GM12878 (cell line): ENCODE measurements around the gene AP1S1. TPM values are rescaled to one million over a fixed set of nuclear protein-coding genes. Genes with fewer than 3 reads are reported as not detected.

Experiments
- ATF7 ChIP-seq: fragments of 450-650 bp; IDR thresholded peaks from 2 replicates; pipeline ENCODE4 v1.6.1; 2016; ENCODE audit warnings: low read depth, mild to moderate bottlenecking
- BHLHE40 ChIP-seq, 2 experiments: fragments of 450-650 bp in 1 of 2; IDR thresholded peaks; 2 replicates each; pipeline ENCODE4 v1.6.1; 2011 to 2017; ENCODE audit warnings: low read depth in 2 of 2, borderline replicate concordance in 1 of 2, improper control_type of control experiment in 1 of 2, low read length in 1 of 2, mild to moderate bottlenecking in 1 of 2
- BRCA1 ChIP-seq: IDR thresholded peaks from 2 replicates; pipeline ENCODE4 v1.6.1; 2011; ENCODE audit warnings: low read depth, low read length, improper control_type of control experiment
- GABPA ChIP-seq: IDR thresholded peaks from 2 replicates; pipeline ENCODE4 v1.6.1; 2014; ENCODE audit warnings: antibody characterized with exemption, low read depth, mild to moderate bottlenecking, inconsistent platforms
- HDAC2 ChIP-seq: fragments of 200-600 bp; sonication (generic); IDR thresholded peaks from 2 replicates; pipeline ENCODE4 v1.6.1; 2017
- IKZF1 ChIP-seq: fragments of 450-650 bp; conservative IDR thresholded peaks from 2 replicates; pipeline ENCODE4 v1.6.1; 2017; ENCODE audit warnings: antibody characterized with exemption, mild to moderate bottlenecking
- IKZF2 ChIP-seq, 2 experiments: fragments of 450-650 bp; IDR thresholded peaks; 2 replicates each; pipeline ENCODE4 v1.6.1; 2017; ENCODE audit warnings: mild to moderate bottlenecking in 2 of 2, moderate library complexity in 2 of 2
- LARP7 ChIP-seq: fragments of 450-650 bp; IDR thresholded peaks from 2 replicates; pipeline ENCODE4 v1.6.1; 2017; ENCODE audit warnings: mild to moderate bottlenecking
- MTA2 ChIP-seq: fragments of 450-650 bp; IDR thresholded peaks from 2 replicates; pipeline ENCODE4 v1.6.1; 2016; ENCODE audit warnings: low read depth, mild to moderate bottlenecking, moderate library complexity
- NFIC ChIP-seq: IDR thresholded peaks from 2 replicates; pipeline ENCODE4 v1.6.1; 2012; ENCODE audit warnings: low read depth, mild to moderate bottlenecking, inconsistent platforms, low read length, moderate library complexity
- PAX5 ChIP-seq: IDR thresholded peaks from 2 replicates; pipeline ENCODE4 v1.6.1; 2011; ENCODE audit warnings: low read depth, low read length, borderline replicate concordance
- POLR2A ChIP-seq: IDR thresholded peaks from 2 replicates; pipeline ENCODE4 v1.6.1; 2011; ENCODE audit warnings: low read depth, mild to moderate bottlenecking, low read length
- RELA ChIP-seq: fragments of 450-650 bp; IDR thresholded peaks from 2 replicates; pipeline ENCODE4 v1.8.0; 2014; ENCODE audit warnings: borderline replicate concordance; ENCODE audit not compliant: partially characterized antibody
- SIN3A ChIP-seq: IDR thresholded peaks from 2 replicates; pipeline ENCODE4 v1.6.1; 2012; ENCODE audit warnings: low read depth, low read length, improper control_type of control experiment
- SMC3 ChIP-seq: IDR thresholded peaks from 2 replicates; pipeline ENCODE4 v1.6.1; 2011; ENCODE audit warnings: low read length, improper control_type of control experiment, borderline replicate concordance
- TBL1XR1 ChIP-seq: IDR thresholded peaks from 2 replicates; pipeline ENCODE4 v1.6.1; 2012; ENCODE audit warnings: low read depth, low read length, improper control_type of control experiment
- TCF3 ChIP-seq: IDR thresholded peaks from 2 replicates; pipeline ENCODE4 v1.6.1; 2012; ENCODE audit warnings: low read depth, mild to moderate bottlenecking, low read length, borderline replicate concordance; ENCODE audit not compliant: insufficient read depth
- TCF7 ChIP-seq: IDR thresholded peaks from 2 replicates; pipeline ENCODE4 v1.6.1; 2014; ENCODE audit warnings: antibody characterized with exemption, borderline replicate concordance
- WRNIP1 ChIP-seq: IDR thresholded peaks from 2 replicates; pipeline ENCODE4 v1.6.1; 2011; ENCODE audit warnings: low read depth, low read length, improper control_type of control experiment, borderline replicate concordance
- ZNF217 ChIP-seq: fragments of 450-650 bp; IDR thresholded peaks from 2 replicates; pipeline ENCODE4 v1.6.1; 2017; ENCODE audit warnings: antibody characterized with exemption, mild to moderate bottlenecking
- polyA plus RNA-seq, 11 experiments: library from polyadenylated mRNA; depleted of rRNA in 4 of 11; unstranded in 6 of 11; stranded (reverse) in 5 of 11; fragments of >200 nt; fragmentation: Nextera tagmentation in 4 of 11; fragmentation: Illumina TruSeq in 1 of 11; extraction: Ambion mirVana in 4 of 11; extraction: Trizol in 1 of 11; gene quantifications; 1 replicate in 1 of 11; 2 replicates in 10 of 11; pipeline versions ENCODE4 v1.2.1 to v1.2.3, GENCODE V29; 2011 to 2016; ENCODE audit warnings: inconsistent platforms in 2 of 11, missing spikeins in 2 of 11, low read depth in 1 of 11
- total RNA-seq, 4 experiments: library from RNA; depleted of rRNA in 3 of 4; stranded (reverse); fragments of >200 nt in 3 of 4; fragmentation: Illumina TruSeq in 1 of 4; extraction: Trizol in 1 of 4; gene quantifications; 2 replicates each; pipeline versions ENCODE4 v1.2.1 to v1.2.3, GENCODE V29; 2013 to 2021
- TF ChIP-seq, protein P1 (sequence below): fragments of 450-650 bp; IDR thresholded peaks from 2 replicates; pipeline ENCODE4 v1.6.1; 2017; ENCODE audit warnings: mild to moderate bottlenecking, moderate library complexity
- TF ChIP-seq, protein P2 (sequence below): fragments of 450-650 bp; IDR thresholded peaks from 2 replicates; pipeline ENCODE4 v1.6.1; 2017; ENCODE audit warnings: low read depth, mild to moderate bottlenecking, moderate library complexity

The AP1S1 gene
- total and polyA plus RNA-seq, 10 of the 15 experiments (the other 5 are each of a cell fraction or from before 2014, with no cell fraction given): 2.5 to 121 (median 54.9) TPM

DNA sequence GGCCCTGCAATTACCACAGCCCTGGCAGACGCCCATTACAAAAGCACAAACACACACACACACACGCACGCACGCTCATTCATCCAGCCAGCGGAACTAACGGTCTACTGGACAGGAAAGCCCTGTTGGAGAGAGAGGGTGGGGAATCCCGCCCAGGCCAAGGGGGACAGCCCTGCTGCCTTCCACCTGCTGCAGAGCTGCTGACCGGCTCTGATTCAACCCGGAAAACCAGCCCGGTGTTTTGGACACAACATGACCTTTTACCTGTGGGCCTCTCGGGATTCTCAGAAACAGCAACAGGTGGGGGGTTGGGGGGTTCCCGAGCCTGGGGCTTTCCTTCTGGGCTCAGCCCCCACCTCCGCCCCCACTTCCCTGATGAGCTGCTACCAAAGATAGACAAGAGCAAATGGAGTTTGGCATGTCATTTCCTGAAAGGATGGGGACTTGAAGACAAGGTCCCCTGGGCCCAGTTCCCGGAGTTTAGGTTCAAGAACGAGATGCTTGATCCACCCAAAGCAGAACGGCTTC lies 45.9 kb upstream of the AP1S1 start (continued):
- peak; percentile 78 to 82 for TF ChIP-seq IKZF2 (IDR thresholded peaks at IDR 0.05)
- no peak for TF ChIP-seq BRCA1
- TF ChIP-seq, protein P1, sequence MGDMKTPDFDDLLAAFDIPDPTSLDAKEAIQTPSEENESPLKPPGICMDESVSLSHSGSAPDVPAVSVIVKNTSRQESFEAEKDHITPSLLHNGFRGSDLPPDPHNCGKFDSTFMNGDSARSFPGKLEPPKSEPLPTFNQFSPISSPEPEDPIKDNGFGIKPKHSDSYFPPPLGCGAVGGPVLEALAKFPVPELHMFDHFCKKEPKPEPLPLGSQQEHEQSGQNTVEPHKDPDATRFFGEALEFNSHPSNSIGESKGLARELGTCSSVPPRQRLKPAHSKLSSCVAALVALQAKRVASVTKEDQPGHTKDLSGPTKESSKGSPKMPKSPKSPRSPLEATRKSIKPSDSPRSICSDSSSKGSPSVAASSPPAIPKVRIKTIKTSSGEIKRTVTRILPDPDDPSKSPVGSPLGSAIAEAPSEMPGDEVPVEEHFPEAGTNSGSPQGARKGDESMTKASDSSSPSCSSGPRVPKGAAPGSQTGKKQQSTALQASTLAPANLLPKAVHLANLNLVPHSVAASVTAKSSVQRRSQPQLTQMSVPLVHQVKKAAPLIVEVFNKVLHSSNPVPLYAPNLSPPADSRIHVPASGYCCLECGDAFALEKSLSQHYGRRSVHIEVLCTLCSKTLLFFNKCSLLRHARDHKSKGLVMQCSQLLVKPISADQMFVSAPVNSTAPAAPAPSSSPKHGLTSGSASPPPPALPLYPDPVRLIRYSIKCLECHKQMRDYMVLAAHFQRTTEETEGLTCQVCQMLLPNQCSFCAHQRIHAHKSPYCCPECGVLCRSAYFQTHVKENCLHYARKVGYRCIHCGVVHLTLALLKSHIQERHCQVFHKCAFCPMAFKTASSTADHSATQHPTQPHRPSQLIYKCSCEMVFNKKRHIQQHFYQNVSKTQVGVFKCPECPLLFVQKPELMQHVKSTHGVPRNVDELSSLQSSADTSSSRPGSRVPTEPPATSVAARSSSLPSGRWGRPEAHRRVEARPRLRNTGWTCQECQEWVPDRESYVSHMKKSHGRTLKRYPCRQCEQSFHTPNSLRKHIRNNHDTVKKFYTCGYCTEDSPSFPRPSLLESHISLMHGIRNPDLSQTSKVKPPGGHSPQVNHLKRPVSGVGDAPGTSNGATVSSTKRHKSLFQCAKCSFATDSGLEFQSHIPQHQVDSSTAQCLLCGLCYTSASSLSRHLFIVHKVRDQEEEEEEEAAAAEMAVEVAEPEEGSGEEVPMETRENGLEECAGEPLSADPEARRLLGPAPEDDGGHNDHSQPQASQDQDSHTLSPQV: peak; percentile 82
- TF ChIP-seq WRNIP1: no peak
- 0 out of 2 replicates have a peak, but pooled peaks have one; percentile 14 for TF ChIP-seq GABPA
- TF ChIP-seq NFIC: peak; percentile 59; the same call in 1 of the 2 replicates
- peak; percentile 21; the same call in 1 of the 2 replicates for TF ChIP-seq ZNF217
- TF ChIP-seq TBL1XR1: peak; percentile 79
- TF ChIP-seq IKZF1: peak; percentile 92
- TF ChIP-seq TCF7: no peak
- no peak for TF ChIP-seq LARP7
- TF ChIP-seq PAX5: peak; percentile 77
- peak; percentile 87 for TF ChIP-seq RELA
- no peak for TF ChIP-seq SIN3A
- peak; percentile 57 to 79; a peak in 3 of 4 replicates for TF ChIP-seq BHLHE40 (IDR thresholded peaks at IDR 0.05; ENCODE audit: borderline replicate concordance in 1 of 2, low read depth in 2 of 2, low read length in 1 of 2)
- TF ChIP-seq, protein P2, sequence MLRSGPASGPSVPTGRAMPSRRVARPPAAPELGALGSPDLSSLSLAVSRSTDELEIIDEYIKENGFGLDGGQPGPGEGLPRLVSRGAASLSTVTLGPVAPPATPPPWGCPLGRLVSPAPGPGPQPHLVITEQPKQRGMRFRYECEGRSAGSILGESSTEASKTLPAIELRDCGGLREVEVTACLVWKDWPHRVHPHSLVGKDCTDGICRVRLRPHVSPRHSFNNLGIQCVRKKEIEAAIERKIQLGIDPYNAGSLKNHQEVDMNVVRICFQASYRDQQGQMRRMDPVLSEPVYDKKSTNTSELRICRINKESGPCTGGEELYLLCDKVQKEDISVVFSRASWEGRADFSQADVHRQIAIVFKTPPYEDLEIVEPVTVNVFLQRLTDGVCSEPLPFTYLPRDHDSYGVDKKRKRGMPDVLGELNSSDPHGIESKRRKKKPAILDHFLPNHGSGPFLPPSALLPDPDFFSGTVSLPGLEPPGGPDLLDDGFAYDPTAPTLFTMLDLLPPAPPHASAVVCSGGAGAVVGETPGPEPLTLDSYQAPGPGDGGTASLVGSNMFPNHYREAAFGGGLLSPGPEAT: peak; percentile 93
- TF ChIP-seq POLR2A: no peak
- TF ChIP-seq SMC3: no peak
- TF ChIP-seq HDAC2: no peak
- peak; percentile 12; the same call in 1 of the 2 replicates for TF ChIP-seq TCF3
- TF ChIP-seq MTA2: peak; percentile 61
- TF ChIP-seq ATF7: peak; percentile 65
